Osteoblast (primary cell): Measurements from ENCODE around the gene PRPF6. TPM values are rescaled to one million over a fixed set of nuclear protein-coding genes. Genes with fewer than 3 reads are reported as not detected.

ENCODE experiments used
- DNase-seq: peaks from one replicate; pipeline ENCODE4 v3.0.0; 2011; ENCODE audit warnings: low spot score, mixed read lengths; ENCODE audit not compliant: insufficient read length; ENCODE audit errors: missing footprints
- H2AFZ ChIP-seq: 2 replicates; pipeline ENCODE4 v1.6.0; 2011; ENCODE audit warnings: mild to moderate bottlenecking, low read length
- H3K27ac ChIP-seq: 2 replicates; pipeline ENCODE4 v1.5.1; 2011; ENCODE audit warnings: mild to moderate bottlenecking, low read depth, low read length, moderate library complexity
- H3K27me3 ChIP-seq: 2 replicates; pipeline ENCODE4 v1.6.0; 2012; ENCODE audit warnings: mild to moderate bottlenecking, control low read depth, inconsistent platforms, low read length, moderate library complexity; ENCODE audit not compliant: insufficient read depth
- H3K36me3 ChIP-seq: 2 replicates; pipeline ENCODE4 v1.5.1; 2011; ENCODE audit warnings: mild to moderate bottlenecking, low read length, control low read depth, moderate library complexity; ENCODE audit not compliant: insufficient read depth
- H3K4me1 ChIP-seq: 2 replicates; pipeline ENCODE4 v1.5.1; 2011; ENCODE audit warnings: mild to moderate bottlenecking, low read length, control low read depth, moderate library complexity; ENCODE audit not compliant: insufficient read depth
- H3K4me2 ChIP-seq: 2 replicates; pipeline ENCODE4 v1.6.0; 2011; ENCODE audit warnings: mild to moderate bottlenecking, low read length; ENCODE audit not compliant: insufficient read depth
- H3K4me3 ChIP-seq: fragments of 200-600 bp; sonication (generic); 3 replicates; pipeline ENCODE4 v1.5.1; 2012; ENCODE audit warnings: mild to moderate bottlenecking, low read length, inconsistent platforms; ENCODE audit not compliant: insufficient read depth
- H3K79me2 ChIP-seq: 2 replicates; pipeline ENCODE4 v1.6.0; 2012; ENCODE audit warnings: mild to moderate bottlenecking, low read length, control low read depth, inconsistent platforms; ENCODE audit not compliant: insufficient read depth
- H3K9me3 ChIP-seq: 2 replicates; pipeline ENCODE4 v1.5.1; 2011; ENCODE audit warnings: low read depth, low read length, control low read depth
- H4K20me1 ChIP-seq: 2 replicates; pipeline ENCODE4 v1.6.0; 2012; ENCODE audit warnings: mild to moderate bottlenecking, low read length, control low read depth; ENCODE audit not compliant: insufficient read depth
- CTCF ChIP-seq: IDR thresholded peaks from 2 replicates; pipeline ENCODE4 v1.5.1; 2011; ENCODE audit warnings: mild to moderate bottlenecking, low read depth, low read length, moderate library complexity; ENCODE audit errors: extremely low read depth
- total RNA-seq: library from RNA; depleted of rRNA; stranded (reverse); fragments of >200 nt; gene quantifications from 2 replicates; pipeline ENCODE4 v1.2.3, GENCODE V29; 2012

PRPF6 gene
- total RNA-seq, 1 donor, result 56.1 TPM

DNA sequence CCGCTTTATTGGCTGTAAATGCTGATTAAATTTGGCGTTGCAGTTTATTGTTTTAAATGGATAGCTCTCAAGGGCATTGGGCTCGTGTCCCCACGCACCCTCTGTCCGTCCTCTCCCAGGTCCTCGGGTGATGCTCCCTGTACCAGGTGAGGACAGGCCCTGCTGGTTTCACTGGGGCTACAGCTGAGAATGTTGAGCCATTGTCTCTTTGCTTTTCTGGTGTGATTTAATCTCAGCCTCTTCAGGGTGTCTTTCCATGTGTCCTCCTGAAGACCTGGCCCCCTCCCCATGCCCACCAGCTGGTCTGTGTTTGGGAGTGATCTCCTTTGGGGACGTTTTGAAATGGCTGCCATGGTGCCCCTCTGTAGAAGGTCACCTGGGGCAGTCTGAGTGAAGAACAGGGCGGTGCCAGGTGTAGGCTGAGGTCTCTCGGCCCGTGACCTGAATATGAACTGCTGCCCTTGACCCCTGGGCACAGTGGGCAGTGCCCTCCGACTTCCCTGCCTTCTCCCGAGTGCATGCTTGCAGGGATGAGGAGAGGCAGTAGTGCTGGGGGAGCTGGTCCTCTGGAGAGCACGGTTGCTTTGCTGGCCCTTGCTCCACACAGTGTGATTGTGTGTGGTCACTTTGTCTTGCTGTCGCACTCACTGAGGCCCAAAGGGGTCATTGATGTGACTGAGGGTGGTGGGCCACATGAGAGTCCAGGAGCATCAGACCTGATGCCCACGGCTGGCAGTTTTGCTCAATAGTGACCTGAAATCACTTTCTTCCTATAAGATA lies 42.6 kb downstream of the PRPF6 start:
- Histone ChIP-seq H4K20me1 (peaks cover 22% of the 10 kb centered on the region), H3K36me3 (peaks cover 64% of the 10 kb centered on the region), H3K79me2 (peaks cover 2% of the 10 kb centered on the region), H3K4me2 (no peak overlapping the region), H3K27ac (no peak overlapping the region), H2AFZ (no peak overlapping the region), H3K4me1 (no peaks in the 10 kb centered on the region), H3K4me3 (no peak overlapping the region), H3K27me3 (no peaks in the 10 kb centered on the region), H3K9me3 (no peaks in the 10 kb centered on the region)
- peak; percentile 22 for DNase-seq
- TF ChIP-seq CTCF, result no peak

DNA sequence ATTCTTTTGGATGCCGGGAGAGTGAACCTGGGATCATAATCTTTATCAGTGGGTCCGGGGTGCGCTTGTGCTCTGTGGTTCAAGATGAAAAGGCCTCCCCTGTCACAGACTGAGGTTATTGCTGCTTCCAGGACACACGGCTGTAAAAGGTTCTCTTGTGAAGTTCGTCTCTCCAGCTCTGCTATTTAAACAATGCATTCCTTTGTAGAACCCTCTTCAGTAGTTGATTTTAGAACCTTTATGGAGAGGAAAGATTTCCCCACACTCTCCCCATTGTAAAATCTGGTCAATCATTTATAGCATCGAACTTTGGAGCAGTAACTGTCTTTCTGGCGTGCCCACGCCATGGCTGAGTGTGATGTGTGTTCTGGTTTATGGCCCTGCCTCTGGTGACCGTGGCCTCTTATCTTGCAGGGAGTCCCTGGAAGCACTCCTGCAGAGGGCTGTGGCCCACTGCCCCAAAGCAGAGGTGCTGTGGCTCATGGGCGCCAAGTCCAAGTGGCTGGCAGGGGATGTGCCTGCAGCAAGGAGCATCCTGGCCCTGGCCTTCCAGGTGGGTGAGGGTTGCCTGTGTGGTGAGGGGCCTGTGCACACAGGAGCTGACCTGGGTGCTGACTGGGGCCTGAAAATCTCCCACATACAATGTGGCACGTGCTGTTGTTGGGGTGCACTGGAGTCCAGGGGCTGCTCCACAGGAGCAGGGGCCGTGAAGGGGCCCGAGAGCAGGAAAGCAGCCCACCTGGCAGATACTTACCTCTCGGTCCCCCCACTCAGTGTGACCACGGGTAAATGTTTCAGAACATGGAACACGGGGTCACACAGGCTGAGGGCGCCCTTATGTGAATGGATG lies 43.4 kb downstream of the PRPF6 start:
- no peak overlapping the region for H3K27ac ChIP-seq
- no peak overlapping the region for H3K4me2 ChIP-seq
- no peaks in the 10 kb centered on the region for H3K4me1 ChIP-seq
- no peaks in the 10 kb centered on the region for H3K27me3 ChIP-seq
- no peak overlapping the region for H2AFZ ChIP-seq
- H4K20me1 ChIP-seq, result peaks cover 22% of the 10 kb centered on the region
- peaks cover 64% of the 10 kb centered on the region for H3K36me3 ChIP-seq
- peaks cover 2% of the 10 kb centered on the region for H3K79me2 ChIP-seq
- H3K9me3 ChIP-seq, result no peaks in the 10 kb centered on the region
- peak; percentile 81 for DNase-seq
- no peak for TF ChIP-seq CTCF
- no peak overlapping the region for H3K4me3 ChIP-seq

DNA sequence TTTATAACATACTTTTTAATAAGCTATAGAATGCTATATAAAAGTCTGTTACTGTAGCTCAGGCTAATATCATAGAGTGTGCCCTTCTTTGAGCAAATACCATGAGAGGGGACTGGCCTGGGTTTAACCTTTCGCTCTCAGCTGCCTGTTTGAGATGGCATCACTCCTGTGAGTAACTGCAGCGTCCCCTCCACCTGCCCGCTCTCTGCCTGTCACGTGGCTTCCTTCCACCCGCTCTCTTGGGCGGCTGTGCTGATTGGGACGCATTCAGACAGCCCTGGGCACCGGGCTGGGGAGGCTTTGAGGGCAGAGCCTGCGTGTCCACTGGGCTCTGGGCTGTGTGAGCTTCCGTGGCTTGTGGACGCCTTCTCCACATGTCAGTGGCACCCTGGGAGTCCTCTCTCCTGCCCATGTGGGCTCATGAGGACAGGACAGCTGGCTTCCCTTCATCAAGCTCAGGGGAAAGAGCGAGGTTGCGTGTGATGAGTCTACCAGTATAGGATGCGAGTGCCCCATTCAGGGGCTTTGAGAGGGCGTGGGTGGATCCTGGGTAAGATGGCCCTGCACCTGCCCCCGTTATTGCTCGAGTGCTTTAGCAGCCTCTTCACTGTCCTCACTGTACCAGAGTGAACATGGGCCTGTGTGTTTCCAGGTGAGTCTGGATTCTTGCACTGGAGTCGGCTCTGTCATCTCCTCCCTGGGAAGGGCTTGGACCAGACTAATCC lies 44.3 kb downstream of the PRPF6 start:
- Histone ChIP-seq H3K27ac (no peak overlapping the region), H3K4me2 (no peak overlapping the region), H3K79me2 (peaks cover 2% of the 10 kb centered on the region), H4K20me1 (peaks cover 28% of the 10 kb centered on the region), H3K36me3 (peaks cover 65% of the 10 kb centered on the region), H3K27me3 (no peaks in the 10 kb centered on the region), H3K9me3 (no peaks in the 10 kb centered on the region), H3K4me1 (no peaks in the 10 kb centered on the region), H2AFZ (no peak overlapping the region), H3K4me3 (no peak overlapping the region)
- DNase-seq, result peak; percentile 80
- no peak for TF ChIP-seq CTCF
